ENCODE results near the gene RHEB.

Gene RHEB

GRCh38 chr7:151505433-151505832, 14.3 kb downstream of the RHEB start:
- FAIRE-seq = no peak
- DNase-seq (ENCODE audit: insufficient read length, low spot score) = no peak

GRCh38 chr7:151504715-151505326, 14.9 kb downstream of the RHEB start:
- DNase-seq (ENCODE audit: insufficient read length, low spot score) (no peak), FAIRE-seq (no peak)

DNA sequence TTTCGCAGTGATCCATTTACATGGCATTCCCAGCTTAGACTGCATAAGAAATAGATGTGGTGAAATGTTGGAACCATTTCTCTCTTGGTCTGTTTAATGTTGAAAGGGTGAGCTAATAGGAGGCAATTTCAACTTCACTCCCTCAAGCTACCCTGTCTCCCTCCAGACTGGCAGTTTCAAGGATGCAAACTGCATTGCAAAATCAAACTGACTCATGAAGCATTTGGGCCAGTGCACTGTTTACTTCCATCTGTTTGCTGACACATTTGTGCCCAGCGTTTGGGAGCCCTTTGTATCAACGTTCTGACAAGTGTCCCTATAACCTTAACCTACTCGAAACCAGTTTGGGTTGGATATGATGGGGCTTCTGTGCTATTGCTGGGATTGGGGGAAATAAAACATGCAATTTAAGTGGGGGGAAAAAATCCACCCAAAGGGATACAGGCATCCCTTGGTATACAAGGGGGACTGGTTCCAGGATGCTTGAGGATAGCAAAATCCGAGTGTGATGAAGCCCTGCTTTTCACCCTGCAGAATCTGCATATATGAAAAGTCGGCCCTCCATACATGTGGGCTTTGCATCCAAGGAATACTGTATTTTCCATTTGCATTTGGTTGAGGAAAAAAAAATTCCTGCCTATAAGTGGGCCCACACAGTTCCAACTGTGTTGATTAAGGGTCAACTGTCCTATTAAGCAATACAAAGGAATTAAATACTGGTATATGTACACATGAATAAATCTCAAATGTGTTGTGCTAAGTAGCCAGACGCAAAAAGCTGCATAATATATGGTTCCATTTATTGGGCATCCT, 15.6 kb downstream of the RHEB start:
- no peak for DNase-seq (ENCODE audit: insufficient read length, low spot score)
- FAIRE-seq = no peak

- FAIRE-seq = no peak
- DNase-seq (ENCODE audit: insufficient read length, low spot score) = no peak
Observed at GRCh38 chr7:151501676-151502075, 18.0 kb downstream of the RHEB start.

- no peak for DNase-seq (ENCODE audit: insufficient read length, low spot score)
Observed at GRCh38 chr7:151498495-151498894, 21.2 kb downstream of the RHEB start.

GRCh38 chr7:151497306-151497871, 22.3 kb downstream of the RHEB start:
- FAIRE-seq (no peak), DNase-seq (ENCODE audit: insufficient read length, low spot score) (no peak)

More at GRCh38 chr7:151498495-151498894, 21.2 kb downstream of the RHEB start:
- no peak for FAIRE-seq

- DNase-seq (ENCODE audit: insufficient read length, low spot score) (no peak), FAIRE-seq (no peak)
Observed at GRCh38 chr7:151495360-151495759, 24.3 kb downstream of the RHEB start.

DNA sequence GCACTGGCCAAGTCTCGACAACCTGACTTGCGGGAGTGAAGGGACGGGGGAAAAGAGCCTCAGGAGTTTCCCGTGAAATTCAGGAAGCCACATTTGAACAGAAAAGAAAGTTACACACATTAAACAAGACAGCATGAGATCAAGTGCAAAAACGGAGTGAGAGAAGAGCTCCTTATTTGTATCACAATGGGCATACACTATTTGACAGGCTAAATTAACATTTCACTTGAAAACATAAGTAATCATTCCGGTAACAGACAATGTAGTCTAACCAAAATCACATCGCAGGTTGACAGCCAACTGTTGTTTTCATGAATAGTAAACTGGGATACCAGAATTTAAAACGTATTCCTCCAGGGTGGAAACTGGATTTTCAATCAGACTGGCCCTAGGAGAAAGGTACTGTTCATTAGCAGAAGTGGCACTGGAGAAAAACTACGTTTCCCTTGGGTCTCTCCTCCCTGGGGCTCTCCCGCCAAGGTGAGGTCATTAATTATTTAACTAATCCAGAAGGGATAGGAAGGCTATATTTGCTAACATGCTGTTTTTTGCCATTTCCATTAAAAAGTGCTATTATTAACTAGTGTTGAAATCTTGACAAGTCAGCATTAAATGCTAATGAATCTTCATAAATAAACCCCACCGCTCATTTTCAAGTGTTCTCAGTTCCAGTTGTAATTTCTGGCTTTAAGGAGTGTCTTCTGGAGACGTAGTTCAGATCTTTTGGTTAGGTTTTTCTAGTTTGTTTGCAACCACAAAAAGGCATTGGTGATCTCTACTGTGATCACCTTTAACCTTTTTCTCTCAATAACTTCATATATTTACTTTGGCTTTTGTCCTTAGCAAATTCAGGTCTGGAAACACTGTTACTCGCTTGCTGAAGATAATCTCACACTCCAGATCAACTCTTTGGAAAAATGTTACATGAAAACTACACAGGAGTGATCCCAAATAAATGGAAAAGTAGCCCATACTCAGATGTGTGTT, 25.1 kb downstream of the RHEB start:
- no peak for FAIRE-seq
- no peak for DNase-seq (ENCODE audit: insufficient read length, low spot score)

- FAIRE-seq (no peak), DNase-seq (ENCODE audit: insufficient read length, low spot score) (peak; percentile 30)
Observed at GRCh38 chr7:151493083-151493482, 26.6 kb downstream of the RHEB start.

DNA sequence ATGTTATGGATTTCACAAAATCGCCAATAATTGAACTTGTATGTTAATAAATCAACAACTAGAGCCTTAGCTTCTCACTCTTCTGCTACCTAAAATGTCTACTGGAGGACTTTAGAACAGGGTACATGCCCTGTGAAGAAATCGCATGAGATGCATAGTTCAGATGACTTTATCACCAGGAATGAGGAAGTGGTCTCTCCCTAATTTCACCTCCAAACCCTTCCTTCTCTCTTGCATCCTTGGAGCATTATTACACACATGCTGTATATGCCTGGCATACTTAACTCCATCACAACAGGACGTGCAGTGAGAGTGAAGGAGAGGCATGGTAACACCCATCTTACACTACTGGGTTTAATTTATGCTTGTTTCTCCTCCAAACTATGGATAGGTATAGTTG, 27.8 kb downstream of the RHEB start:
- no peak for FAIRE-seq

GRCh38 chr7:151490456-151491105, 29.1 kb downstream of the RHEB start:
- no peak for DNase-seq (ENCODE audit: insufficient read length, low spot score)
- FAIRE-seq = no peak

More for the DNA sequence above, 27.8 kb downstream of the RHEB start:
- peak; percentile 77 for DNase-seq (ENCODE audit: insufficient read length, low spot score)

- FAIRE-seq = no peak
- no peak for DNase-seq (ENCODE audit: insufficient read length, low spot score)
Observed at GRCh38 chr7:151489498-151489897, 30.2 kb downstream of the RHEB start.

DNA sequence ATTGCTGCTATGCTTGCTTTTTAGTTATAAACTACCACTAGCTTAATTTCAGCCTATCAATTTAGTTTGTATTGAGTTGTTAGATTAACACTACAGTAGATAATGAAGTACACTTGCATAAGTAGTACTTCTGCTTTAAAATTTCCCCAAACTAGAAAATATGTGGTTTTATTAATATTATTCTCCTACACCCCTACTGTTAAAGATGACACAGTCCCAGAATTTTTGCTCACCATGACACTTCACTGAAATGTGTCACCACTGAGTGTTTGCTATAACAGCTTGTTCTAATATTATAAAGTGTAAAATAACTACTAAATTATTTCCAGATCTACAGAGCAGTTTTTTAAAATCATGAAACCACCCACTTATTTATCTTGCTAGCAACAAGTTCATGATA, 31.6 kb downstream of the RHEB start:
- DNase-seq (ENCODE audit: insufficient read length, low spot score) (no peak), FAIRE-seq (no peak)

GRCh38 chr7:151487228-151487627, 32.5 kb downstream of the RHEB start:
- FAIRE-seq (no peak), DNase-seq (ENCODE audit: insufficient read length, low spot score) (no peak)

DNA sequence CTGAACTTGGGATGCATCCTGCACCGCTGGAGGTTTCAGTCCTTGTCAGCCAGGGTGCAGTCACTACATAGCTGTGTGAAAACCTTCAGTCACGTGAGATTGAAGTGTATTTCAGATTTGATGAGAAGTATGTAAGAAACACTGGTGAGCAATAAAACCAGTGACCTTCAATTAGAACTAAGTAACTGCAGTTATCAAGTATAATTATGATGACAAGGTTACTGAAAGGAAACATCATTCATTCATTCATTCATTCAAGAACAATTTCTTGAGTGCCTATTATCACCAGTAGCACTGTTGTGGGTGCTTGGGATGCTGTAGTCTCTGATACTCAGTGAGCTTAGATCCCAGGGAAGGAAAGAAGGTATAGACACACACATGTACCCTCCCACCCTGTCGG, 33.6 kb downstream of the RHEB start:
- FAIRE-seq (no peak), DNase-seq (ENCODE audit: insufficient read length, low spot score) (no peak)

DNA sequence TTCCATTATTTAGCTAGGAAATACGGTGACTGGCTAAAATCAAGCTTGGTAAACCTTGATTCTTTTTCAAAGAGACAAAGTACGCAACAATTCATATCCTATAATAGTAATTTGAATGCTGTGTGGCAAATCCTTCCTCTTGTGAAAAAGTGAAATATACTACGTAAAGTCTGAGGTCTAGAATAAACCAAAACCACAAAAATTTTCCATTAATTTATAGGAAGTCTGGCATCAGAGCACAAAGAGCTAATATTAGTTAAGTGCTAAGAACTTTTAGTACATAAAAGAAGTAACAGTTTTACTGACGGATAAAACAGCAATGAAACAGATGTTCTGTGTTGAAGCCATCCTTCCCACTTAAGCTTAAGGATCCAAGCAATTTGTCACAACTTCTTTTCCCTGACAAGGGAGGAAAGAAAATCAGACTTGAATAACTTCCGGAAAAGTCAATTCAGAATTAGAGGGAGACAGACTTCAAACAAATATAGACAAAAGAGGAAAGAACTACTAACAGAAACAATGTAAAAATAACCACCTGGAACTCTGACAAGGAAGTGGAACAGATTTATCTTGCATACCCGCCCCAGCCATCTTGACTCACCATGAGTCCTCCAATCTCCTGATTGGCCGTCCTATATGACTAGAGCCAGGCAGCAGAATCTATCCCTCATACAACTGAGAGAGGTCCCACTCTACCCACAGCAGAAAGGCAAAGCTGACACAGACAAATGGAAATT, 34.6 kb downstream of the RHEB start:
- no peak for FAIRE-seq
- DNase-seq (ENCODE audit: insufficient read length, low spot score) = no peak

- DNase-seq (ENCODE audit: insufficient read length, low spot score) = no peak
- FAIRE-seq = no peak
Observed at GRCh38 chr7:151483711-151483983, 36.0 kb downstream of the RHEB start.

DNA sequence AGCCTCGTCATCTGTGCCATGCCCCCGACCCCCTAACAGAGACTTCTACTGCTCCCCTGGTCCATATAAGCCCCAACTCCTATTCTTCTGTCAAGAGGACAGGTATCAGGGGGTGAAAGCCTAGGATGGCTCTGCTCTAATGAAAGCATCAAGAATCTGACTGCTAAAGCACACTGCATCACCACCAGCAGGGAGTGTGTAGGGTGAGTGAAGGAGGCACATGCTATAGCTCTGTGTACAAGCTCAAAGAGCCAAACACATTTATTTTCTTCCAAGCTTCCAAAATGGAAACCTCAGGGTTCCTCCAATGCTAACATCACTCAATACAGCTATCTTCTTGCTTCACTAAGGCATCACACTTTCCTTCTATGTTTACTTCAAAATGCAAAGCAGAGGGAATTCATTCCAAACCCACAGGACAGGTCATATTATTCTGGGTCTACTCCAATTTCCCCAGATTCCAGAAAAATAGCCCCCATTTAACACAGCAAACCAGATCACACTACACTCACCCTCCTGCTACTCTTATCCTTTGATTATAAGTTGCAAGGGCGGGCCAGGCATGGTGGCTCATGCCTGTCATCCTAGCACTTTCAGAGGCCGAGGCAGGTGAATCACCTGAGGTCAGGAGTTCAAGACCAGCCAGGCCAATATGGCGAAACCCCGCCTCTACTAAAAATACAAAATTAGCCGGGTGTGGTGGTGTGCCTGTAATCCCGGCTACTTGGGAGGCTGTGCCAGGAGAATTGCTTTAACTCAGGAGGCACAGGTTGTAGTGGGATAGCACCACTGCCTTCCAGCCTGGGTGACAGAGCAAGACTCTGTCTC, 36.6 kb downstream of the RHEB start:
- no peak for DNase-seq (ENCODE audit: insufficient read length, low spot score)
- no peak for FAIRE-seq
